ENCODE results near the gene ARSG. TPM values are rescaled to one million over a fixed set of nuclear protein-coding genes. Genes with fewer than 3 reads are reported as not detected.

Gene ARSG
- total and polyA plus RNA-seq, 9 of the 15 experiments (the other 6 are each of a cell fraction or from before 2014, with no cell fraction given): 1.0 to 5.6 (median 1.8) TPM

DNA sequence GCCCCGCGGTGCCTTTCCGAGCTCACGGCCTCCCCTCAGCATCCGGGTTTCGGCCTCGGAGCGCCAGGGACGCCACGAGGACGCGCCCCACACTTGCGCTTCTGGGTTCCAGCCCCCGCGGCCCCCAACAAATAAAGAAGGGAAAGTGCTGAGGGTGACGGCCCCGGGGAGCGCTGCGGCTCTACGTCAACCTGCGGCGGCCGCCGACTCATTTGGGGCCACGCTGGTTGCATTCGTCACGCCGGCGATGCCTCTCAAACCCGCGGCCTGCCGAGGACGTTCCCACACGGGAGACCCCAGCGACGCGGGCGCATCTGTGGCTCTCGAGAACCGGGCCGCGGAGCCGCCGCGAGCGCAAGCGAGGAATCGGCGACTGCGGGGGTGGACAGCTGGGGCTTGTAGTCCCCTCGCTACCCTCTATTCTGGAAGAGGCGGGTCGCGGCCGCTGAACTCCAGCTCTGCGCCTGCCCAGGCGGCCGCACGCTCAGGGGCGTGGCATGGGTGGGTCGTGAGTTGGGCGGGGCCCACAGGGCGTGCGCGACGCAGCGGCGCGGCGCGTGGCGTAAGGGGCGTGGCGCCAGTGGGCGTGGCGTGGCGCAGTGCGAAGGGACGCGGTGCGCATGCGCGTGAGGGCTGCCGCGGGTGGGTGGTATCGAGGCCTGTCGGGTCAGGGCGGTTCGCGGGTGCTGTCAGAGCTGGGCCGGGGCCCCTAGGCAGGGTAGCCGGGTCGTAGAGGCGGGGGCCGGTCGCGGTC lies 43.7 kb upstream of the ARSG start, which contains the start of gene AMZ2 (continued):
- TF ChIP-seq, protein P1, sequence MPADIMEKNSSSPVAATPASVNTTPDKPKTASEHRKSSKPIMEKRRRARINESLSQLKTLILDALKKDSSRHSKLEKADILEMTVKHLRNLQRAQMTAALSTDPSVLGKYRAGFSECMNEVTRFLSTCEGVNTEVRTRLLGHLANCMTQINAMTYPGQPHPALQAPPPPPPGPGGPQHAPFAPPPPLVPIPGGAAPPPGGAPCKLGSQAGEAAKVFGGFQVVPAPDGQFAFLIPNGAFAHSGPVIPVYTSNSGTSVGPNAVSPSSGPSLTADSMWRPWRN (IDR thresholded peaks at IDR 0.05; ENCODE audit: low read depth): peak; percentile 29; the same call in 1 of the 2 replicates
- TF ChIP-seq, protein P2, sequence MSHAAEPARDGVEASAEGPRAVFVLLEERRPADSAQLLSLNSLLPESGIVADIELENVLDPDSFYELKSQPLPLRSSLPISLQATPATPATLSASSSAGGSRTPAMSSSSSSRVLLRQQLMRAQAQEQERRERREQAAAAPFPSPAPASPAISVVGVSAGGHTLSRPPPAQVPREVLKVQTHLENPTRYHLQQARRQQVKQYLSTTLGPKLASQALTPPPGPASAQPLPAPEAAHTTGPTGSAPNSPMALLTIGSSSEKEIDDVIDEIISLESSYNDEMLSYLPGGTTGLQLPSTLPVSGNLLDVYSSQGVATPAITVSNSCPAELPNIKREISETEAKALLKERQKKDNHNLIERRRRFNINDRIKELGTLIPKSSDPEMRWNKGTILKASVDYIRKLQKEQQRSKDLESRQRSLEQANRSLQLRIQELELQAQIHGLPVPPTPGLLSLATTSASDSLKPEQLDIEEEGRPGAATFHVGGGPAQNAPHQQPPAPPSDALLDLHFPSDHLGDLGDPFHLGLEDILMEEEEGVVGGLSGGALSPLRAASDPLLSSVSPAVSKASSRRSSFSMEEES (CRISPR knock-in tag; IDR thresholded peaks at IDR 0.05): no peak
- no peak for TF ChIP-seq ZFPM2 (CRISPR knock-in tag; IDR thresholded peaks at IDR 0.05)
- TF ChIP-seq PTRF (tag; IDR thresholded peaks at IDR 0.05): no peak
- TF ChIP-seq, protein P3, sequence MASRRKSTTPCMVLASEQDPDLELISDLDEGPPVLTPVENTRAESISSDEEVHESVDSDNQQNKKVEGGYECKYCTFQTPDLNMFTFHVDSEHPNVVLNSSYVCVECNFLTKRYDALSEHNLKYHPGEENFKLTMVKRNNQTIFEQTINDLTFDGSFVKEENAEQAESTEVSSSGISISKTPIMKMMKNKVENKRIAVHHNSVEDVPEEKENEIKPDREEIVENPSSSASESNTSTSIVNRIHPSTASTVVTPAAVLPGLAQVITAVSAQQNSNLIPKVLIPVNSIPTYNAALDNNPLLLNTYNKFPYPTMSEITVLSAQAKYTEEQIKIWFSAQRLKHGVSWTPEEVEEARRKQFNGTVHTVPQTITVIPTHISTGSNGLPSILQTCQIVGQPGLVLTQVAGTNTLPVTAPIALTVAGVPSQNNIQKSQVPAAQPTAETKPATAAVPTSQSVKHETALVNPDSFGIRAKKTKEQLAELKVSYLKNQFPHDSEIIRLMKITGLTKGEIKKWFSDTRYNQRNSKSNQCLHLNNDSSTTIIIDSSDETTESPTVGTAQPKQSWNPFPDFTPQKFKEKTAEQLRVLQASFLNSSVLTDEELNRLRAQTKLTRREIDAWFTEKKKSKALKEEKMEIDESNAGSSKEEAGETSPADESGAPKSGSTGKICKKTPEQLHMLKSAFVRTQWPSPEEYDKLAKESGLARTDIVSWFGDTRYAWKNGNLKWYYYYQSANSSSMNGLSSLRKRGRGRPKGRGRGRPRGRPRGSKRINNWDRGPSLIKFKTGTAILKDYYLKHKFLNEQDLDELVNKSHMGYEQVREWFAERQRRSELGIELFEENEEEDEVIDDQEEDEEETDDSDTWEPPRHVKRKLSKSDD (conservative IDR thresholded peaks at IDR 0.05; ENCODE audit: low read length): no peak
- TF ChIP-seq GTF2A2 (tag; IDR thresholded peaks at IDR 0.05): no peak
- TF ChIP-seq GABPA (tag; conservative IDR thresholded peaks at IDR 0.05; ENCODE audit: low read depth): no peak
- TF ChIP-seq, protein P4, sequence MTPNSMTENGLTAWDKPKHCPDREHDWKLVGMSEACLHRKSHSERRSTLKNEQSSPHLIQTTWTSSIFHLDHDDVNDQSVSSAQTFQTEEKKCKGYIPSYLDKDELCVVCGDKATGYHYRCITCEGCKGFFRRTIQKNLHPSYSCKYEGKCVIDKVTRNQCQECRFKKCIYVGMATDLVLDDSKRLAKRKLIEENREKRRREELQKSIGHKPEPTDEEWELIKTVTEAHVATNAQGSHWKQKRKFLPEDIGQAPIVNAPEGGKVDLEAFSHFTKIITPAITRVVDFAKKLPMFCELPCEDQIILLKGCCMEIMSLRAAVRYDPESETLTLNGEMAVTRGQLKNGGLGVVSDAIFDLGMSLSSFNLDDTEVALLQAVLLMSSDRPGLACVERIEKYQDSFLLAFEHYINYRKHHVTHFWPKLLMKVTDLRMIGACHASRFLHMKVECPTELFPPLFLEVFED (CRISPR knock-in tag; conservative IDR thresholded peaks at IDR 0.05): no peak
- TF ChIP-seq ZNF507 (tag; conservative IDR thresholded peaks at IDR 0.05): no peak
- TF ChIP-seq NBN (IDR thresholded peaks at IDR 0.05; ENCODE audit: low read depth): no peak
- no peak for TF ChIP-seq ZNF436 (CRISPR knock-in tag; IDR thresholded peaks at IDR 0.05)
- TF ChIP-seq ZNF12 (CRISPR knock-in tag; IDR thresholded peaks at IDR 0.05): peak; percentile 59; the same call in 1 of the 2 replicates
- TF ChIP-seq L3MBTL2 (IDR thresholded peaks at IDR 0.05): peak; percentile 97
- no peak for TF ChIP-seq ZNF324 (CRISPR knock-in tag; IDR thresholded peaks at IDR 0.05)
- TF ChIP-seq NCOR1 (IDR thresholded peaks at IDR 0.05): no peak
- peak in 1 of 3 experiments; percentile 4 for TF ChIP-seq YY1 (IDR thresholded peaks at IDR 0.05; ENCODE audit: borderline replicate concordance in 1 of 3, control insufficient read depth in 1 of 3, extremely low read depth in 1 of 3, insufficient read depth in 3 of 3, insufficient read length in 1 of 3, insufficient replicate concordance in 2 of 3, low read depth in 1 of 3, low read length in 2 of 3)
- TF ChIP-seq RB1 (IDR thresholded peaks at IDR 0.05; ENCODE audit: low read depth): peak; percentile 74
- TF ChIP-seq ZNF232 (CRISPR knock-in tag; IDR thresholded peaks at IDR 0.05): 0 out of 2 replicates have a peak, but pooled peaks have one; percentile 66
